ENCODE data around the gene FAR2. TPM values are rescaled to one million over a fixed set of nuclear protein-coding genes. Genes with fewer than 3 reads are reported as not detected.

The FAR2 gene
- total RNA-seq, 1 donor from 2014 or later: 7.2 TPM

DNA sequence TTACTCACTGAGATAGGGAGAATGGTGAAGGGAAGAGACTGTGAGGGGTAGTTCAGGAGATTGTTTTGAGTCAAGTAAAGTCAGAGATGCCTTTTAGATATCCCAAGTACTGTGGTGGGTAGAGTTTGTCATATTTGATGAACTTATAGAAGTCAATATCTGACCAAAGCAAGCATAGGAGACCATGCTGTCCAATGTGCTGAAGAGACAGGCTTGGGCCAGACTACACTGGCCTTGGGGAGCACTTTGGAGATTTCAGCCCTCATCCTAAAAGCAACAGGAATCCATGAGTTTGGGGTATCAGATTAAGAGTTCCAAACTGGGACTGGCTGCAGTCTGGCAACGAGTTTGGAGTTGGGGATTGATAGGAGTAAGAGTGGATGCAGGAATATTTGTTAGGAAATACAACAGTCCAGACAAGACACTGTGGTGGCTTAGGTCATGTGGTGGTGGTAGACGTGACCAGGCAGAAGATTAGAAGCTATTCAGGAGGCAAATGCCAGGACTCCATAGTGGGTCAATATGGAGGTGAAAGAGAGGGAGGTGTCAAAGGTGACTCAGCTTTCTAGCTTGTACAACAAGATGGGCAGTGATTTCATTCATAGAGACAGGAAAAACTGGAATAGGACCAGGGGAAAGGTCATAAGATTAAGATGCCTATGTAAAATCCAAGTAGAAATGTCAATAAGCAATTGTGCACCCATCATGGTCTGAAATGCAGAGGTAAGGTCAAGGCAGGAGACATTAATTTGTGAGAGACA, 81.9 kb downstream of the FAR2 start:
- no peaks in the 10 kb centered on the region for H3K9me3 Mint-ChIP-seq

DNA sequence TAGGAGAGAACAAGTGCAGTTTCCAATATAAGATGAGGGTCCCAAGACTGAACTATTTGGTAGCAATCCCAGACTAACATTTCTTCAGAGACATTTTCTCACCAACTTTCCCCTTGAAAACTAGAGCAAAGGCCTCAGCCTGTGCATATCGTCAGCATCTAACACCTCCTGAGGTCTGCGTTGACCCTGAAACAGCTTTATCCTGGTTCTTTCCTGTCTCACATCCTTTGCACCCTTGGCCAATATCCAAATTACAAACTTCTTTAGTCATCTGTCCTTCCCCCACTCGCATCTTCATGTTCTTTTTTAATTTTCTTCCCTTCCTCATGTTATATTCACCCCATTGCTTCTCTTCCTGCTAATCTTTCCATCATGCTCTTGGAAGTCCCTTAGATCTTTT, 83.0 kb downstream of the FAR2 start:
- Mint-ChIP-seq H3K27me3 (ENCODE audit: low read depth) (no peaks in the 10 kb centered on the region), H3K9me3 (no peaks in the 10 kb centered on the region), H3K4me1 (no peaks in the 10 kb centered on the region), H3K27ac (no peak overlapping the region), H3K36me3 (no peaks in the 10 kb centered on the region), H3K4me3 (no peak overlapping the region)
- TF ChIP-seq, protein P1, sequence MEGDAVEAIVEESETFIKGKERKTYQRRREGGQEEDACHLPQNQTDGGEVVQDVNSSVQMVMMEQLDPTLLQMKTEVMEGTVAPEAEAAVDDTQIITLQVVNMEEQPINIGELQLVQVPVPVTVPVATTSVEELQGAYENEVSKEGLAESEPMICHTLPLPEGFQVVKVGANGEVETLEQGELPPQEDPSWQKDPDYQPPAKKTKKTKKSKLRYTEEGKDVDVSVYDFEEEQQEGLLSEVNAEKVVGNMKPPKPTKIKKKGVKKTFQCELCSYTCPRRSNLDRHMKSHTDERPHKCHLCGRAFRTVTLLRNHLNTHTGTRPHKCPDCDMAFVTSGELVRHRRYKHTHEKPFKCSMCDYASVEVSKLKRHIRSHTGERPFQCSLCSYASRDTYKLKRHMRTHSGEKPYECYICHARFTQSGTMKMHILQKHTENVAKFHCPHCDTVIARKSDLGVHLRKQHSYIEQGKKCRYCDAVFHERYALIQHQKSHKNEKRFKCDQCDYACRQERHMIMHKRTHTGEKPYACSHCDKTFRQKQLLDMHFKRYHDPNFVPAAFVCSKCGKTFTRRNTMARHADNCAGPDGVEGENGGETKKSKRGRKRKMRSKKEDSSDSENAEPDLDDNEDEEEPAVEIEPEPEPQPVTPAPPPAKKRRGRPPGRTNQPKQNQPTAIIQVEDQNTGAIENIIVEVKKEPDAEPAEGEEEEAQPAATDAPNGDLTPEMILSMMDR (IDR thresholded peaks at IDR 0.05; ENCODE audit: unreplicated experiment): no peak
- no peak for DNase-seq (ENCODE audit: low spot score in 2 of 2, unreplicated experiment in 2 of 2)

More for the DNA sequence above, 81.9 kb downstream of the FAR2 start:
- Mint-ChIP-seq H3K4me3 (no peak overlapping the region), H3K4me1 (no peaks in the 10 kb centered on the region), H3K27ac (no peak overlapping the region), H3K27me3 (ENCODE audit: low read depth) (no peaks in the 10 kb centered on the region), H3K36me3 (no peaks in the 10 kb centered on the region)
- no peak for DNase-seq (ENCODE audit: low spot score in 2 of 2, unreplicated experiment in 2 of 2)
- TF ChIP-seq, protein P1 (IDR thresholded peaks at IDR 0.05; ENCODE audit: unreplicated experiment): no peak

DNA sequence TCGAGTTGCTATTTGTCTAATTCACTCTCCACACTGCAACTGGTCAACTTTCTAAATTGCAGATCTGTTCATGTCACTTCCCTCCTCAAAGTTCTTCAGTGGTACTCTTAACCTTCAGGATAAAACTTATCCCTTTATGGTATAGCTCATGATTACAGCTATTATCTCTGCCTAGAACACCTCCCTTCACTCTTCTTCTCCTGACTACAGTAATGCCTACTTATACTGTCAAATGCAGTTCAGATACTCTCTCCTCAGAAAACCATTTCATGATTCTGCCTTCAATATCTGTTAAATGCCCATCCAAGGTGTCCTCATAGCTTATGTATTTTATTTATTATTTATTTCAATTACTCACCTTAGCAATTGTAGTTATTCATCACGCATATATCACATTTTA, 85.5 kb downstream of the FAR2 start:
- Mint-ChIP-seq H3K4me1 (no peaks in the 10 kb centered on the region), H3K4me3 (no peak overlapping the region), H3K27ac (no peak overlapping the region), H3K27me3 (ENCODE audit: low read depth) (no peaks in the 10 kb centered on the region), H3K36me3 (no peaks in the 10 kb centered on the region), H3K9me3 (no peaks in the 10 kb centered on the region)
- TF ChIP-seq, protein P1 (IDR thresholded peaks at IDR 0.05; ENCODE audit: unreplicated experiment): no peak
- DNase-seq (ENCODE audit: low spot score in 2 of 2, unreplicated experiment in 2 of 2): no peak

DNA sequence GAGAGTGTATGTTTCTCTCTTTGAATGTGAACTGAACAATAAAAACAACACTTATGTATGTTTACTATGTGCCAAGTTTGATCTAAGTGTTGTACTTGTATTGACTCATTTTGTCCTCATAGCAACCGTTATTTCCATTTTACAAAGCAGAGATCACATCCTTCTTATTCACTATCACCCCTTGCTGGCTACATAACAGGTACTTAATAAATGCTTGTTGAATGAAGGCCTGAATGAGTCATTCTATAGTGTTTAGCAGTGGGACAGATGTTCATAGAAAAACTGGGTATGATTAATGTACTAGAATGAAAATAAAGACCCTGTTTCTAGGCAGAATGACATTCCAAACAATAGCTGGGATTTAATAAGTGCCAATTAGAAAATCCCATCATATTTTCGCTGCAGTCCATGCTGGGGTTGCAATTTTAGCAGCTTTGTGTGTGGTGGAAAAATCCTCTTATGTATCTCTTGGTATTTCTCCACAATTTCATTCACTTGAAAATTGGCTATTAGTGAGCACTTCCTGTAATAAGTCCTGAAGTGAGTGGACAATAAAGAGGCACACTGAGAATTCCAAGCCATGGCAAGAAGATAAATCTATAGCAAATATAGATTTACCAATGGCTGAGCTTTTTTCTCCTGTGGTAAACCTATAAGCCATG, 86.0 kb downstream of the FAR2 start:
- H3K4me3 Mint-ChIP-seq: no peak overlapping the region
- H3K4me1 Mint-ChIP-seq: peaks cover 4% of the 10 kb centered on the region
- no peak overlapping the region for H3K27ac Mint-ChIP-seq
- no peaks in the 10 kb centered on the region for H3K36me3 Mint-ChIP-seq
- DNase-seq (ENCODE audit: low spot score in 2 of 2, unreplicated experiment in 2 of 2): no peak
- no peaks in the 10 kb centered on the region for H3K27me3 Mint-ChIP-seq (ENCODE audit: low read depth)
- TF ChIP-seq, protein P1 (IDR thresholded peaks at IDR 0.05; ENCODE audit: unreplicated experiment): no peak
- no peaks in the 10 kb centered on the region for H3K9me3 Mint-ChIP-seq

DNA sequence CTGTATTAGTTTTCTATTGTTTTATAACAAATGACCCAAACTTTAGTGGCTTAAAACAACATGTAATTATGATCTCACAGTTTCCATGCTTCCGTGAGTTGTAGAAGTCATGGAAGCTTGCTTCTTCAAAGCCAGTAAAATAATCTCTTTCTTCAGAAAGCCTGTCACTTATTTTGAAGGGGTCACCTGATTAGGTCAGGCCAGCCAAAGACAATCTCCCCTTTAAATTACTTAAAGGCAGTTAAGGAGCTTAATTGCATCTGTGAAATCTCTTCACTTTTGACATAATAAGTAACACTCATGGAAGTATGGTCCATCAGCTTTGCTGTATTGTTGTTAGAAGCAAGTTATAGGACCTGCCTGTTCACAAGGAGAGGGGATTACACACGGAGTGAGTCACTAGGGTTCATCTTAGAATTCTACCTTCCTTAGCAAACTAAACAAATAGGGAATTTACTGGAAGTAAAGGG, 89.8 kb downstream of the FAR2 start:
- peaks cover 34% of the 10 kb centered on the region for H3K4me1 Mint-ChIP-seq
- DNase-seq (ENCODE audit: low spot score in 2 of 2, unreplicated experiment in 2 of 2): no peak
- no peaks in the 10 kb centered on the region for H3K9me3 Mint-ChIP-seq
- H3K27me3 Mint-ChIP-seq (ENCODE audit: low read depth): no peaks in the 10 kb centered on the region
- H3K36me3 Mint-ChIP-seq: no peaks in the 10 kb centered on the region
- no peak overlapping the region for H3K4me3 Mint-ChIP-seq
- H3K27ac Mint-ChIP-seq: no peak overlapping the region
- TF ChIP-seq, protein P1 (IDR thresholded peaks at IDR 0.05; ENCODE audit: unreplicated experiment): no peak

Measured in mesothelial cell of epicardium (in vitro differentiated cells).